Endothelial cell of umbilical vein (primary cell): Measurements from ENCODE around the gene NHS.

ENCODE experiments used
- CTCF ChIP-seq, 2 donors: IDR thresholded peaks; 1 replicate in 1 of 2; 2 replicates in 1 of 2; pipeline ENCODE4 v1.5.1; 2011; ENCODE audit warnings: low read length in 2 of 2, mild to moderate bottlenecking in 2 of 2, moderate library complexity in 2 of 2, control low read depth in 1 of 2, inconsistent platforms in 1 of 2, low read depth in 1 of 2; ENCODE audit not compliant: insufficient read depth in 1 of 2; ENCODE audit errors: extremely low read depth in 1 of 2
- EZH2 ChIP-seq: IDR thresholded peaks from 2 replicates; pipeline ENCODE4 v1.6.1; 2012; ENCODE audit warnings: borderline replicate concordance, low read depth, mild to moderate bottlenecking, moderate library complexity, low read length, inconsistent platforms; ENCODE audit not compliant: severe bottlenecking
- JUN ChIP-seq: IDR thresholded peaks from 2 replicates; pipeline ENCODE4 v1.6.1; 2011; ENCODE audit warnings: borderline replicate concordance, low read depth; ENCODE audit not compliant: insufficient read length, insufficient read depth
- MYC ChIP-seq: IDR thresholded peaks from one replicate; pipeline ENCODE4 v1.6.1; 2011; ENCODE audit warnings: mild to moderate bottlenecking, low read depth, low read length
- POLR2A ChIP-seq: IDR thresholded peaks from 2 replicates; pipeline ENCODE4 v1.6.1; 2012; ENCODE audit warnings: low read depth, mild to moderate bottlenecking, control low read depth, low read length
- POLR2AphosphoS5 ChIP-seq: IDR thresholded peaks from 2 replicates; pipeline ENCODE4 v1.6.1; 2012; ENCODE audit warnings: low read depth, mild to moderate bottlenecking, control low read depth, low read length, moderate library complexity; ENCODE audit not compliant: insufficient read depth

- no peak for TF ChIP-seq EZH2
- TF ChIP-seq CTCF (IDR thresholded peaks at IDR 0.05; ENCODE audit: extremely low read depth in 1 of 2, insufficient read depth in 1 of 2, low read depth in 1 of 2, low read length in 2 of 2) = no peak
- no peak for TF ChIP-seq POLR2A
- no peak for TF ChIP-seq POLR2AphosphoS5
- TF ChIP-seq JUN = no peak
- no peak for TF ChIP-seq MYC
Measured at GRCh38 chrX:17637235-17637634, 262.2 kb downstream of the NHS start.
